K562 (cell line): ENCODE results near the gene FAM219B. TPM values are rescaled to one million over a fixed set of nuclear protein-coding genes. Genes with fewer than 3 reads are reported as not detected.

Experiments
- ARID2 ChIP-seq: fragments of 450-650 bp; IDR thresholded peaks from 2 replicates; pipeline ENCODE4 v1.6.1; 2017; ENCODE audit warnings: antibody characterized with exemption, mild to moderate bottlenecking
- BRD4 ChIP-seq: fragments of 200-600 bp; sonication (generic); IDR thresholded peaks from 2 replicates; pipeline ENCODE4 v1.6.1; 2017; ENCODE audit warnings: inconsistent platforms
- GATAD2B ChIP-seq: fragments of 450-650 bp; IDR thresholded peaks from 2 replicates; pipeline ENCODE4 v1.6.1; 2017; ENCODE audit warnings: mild to moderate bottlenecking, borderline replicate concordance
- GTF2F1 ChIP-seq: IDR thresholded peaks from 2 replicates; pipeline ENCODE4 v1.6.1; 2011; ENCODE audit warnings: low read depth, low read length, improper control_type of control experiment
- JUNB ChIP-seq: fragments of 450-650 bp; formaldehyde crosslinking; conservative IDR thresholded peaks from 2 replicates; pipeline ENCODE4 v1.4.0; 2020; ENCODE audit warnings: mild to moderate bottlenecking
- KAT8 ChIP-seq: fragments of 450-650 bp; IDR thresholded peaks from 2 replicates; pipeline ENCODE4 v1.6.1; 2016; ENCODE audit warnings: low read depth, mild to moderate bottlenecking
- KHSRP ChIP-seq: fragments of 450-650 bp; IDR thresholded peaks from 2 replicates; pipeline ENCODE4 v1.6.1; 2017
- NR2C2 ChIP-seq, 2 experiments: fragments of 200-800 bp in 1 of 2; sonication (Bioruptor generic) in 1 of 2; sonication (generic) in 1 of 2; formaldehyde crosslinking in 1 of 2; IDR thresholded peaks; 2 replicates each; pipeline versions ENCODE4 v1.6.1 to v1.8.0; 2016 to 2022; ENCODE audit warnings: mild to moderate bottlenecking in 1 of 2, missing compliant biosample characterization in 1 of 2, missing genetic modification characterization in 1 of 2, missing genetic modification reagents in 1 of 2
- PHF20 ChIP-seq: fragments of 450-650 bp; IDR thresholded peaks from 2 replicates; pipeline ENCODE4 v1.6.1; 2018; ENCODE audit not compliant: partially characterized antibody
- RFX5 ChIP-seq: IDR thresholded peaks from 2 replicates; pipeline ENCODE4 v1.6.1; 2011; ENCODE audit warnings: low read depth, mild to moderate bottlenecking, improper control_type of control experiment, low read length
- SP1 ChIP-seq: sonication (generic); formaldehyde crosslinking; IDR thresholded peaks from 2 replicates; pipeline ENCODE4 v1.8.1; 2022; ENCODE audit warnings: mild to moderate bottlenecking, missing genetic modification reagents
- TAF7 ChIP-seq: fragments of 450-650 bp; IDR thresholded peaks from 2 replicates; pipeline ENCODE4 v1.6.1; 2016; ENCODE audit warnings: missing genetic modification characterization, missing compliant biosample characterization
- TAF9B ChIP-seq: fragments of 450-650 bp; IDR thresholded peaks from 2 replicates; pipeline ENCODE4 v1.6.1; 2018; ENCODE audit warnings: mild to moderate bottlenecking; ENCODE audit not compliant: partially characterized antibody
- TBL1XR1 ChIP-seq, 2 experiments: IDR thresholded peaks; 2 replicates each; pipeline ENCODE4 v1.6.1; 2012; ENCODE audit warnings: improper control_type of control experiment in 2 of 2, low read length in 2 of 2, mild to moderate bottlenecking in 1 of 2
- YY1 ChIP-seq, 3 experiments: IDR thresholded peaks; 2 replicates each; pipeline ENCODE4 v1.6.1; 2011; ENCODE audit warnings: low read length in 2 of 3, mild to moderate bottlenecking in 2 of 3, moderate library complexity in 2 of 3, borderline replicate concordance in 1 of 3, control low read depth in 1 of 3, low read depth in 1 of 3; ENCODE audit not compliant: insufficient read depth in 3 of 3, insufficient replicate concordance in 2 of 3, control insufficient read depth in 1 of 3, insufficient read length in 1 of 3; ENCODE audit errors: extremely low read depth in 1 of 3
- ZBTB1 ChIP-seq: sonication (generic); formaldehyde crosslinking; IDR thresholded peaks from 2 replicates; pipeline ENCODE4 v1.8.1; 2023; ENCODE audit warnings: missing genetic modification reagents, low read depth, mild to moderate bottlenecking, borderline replicate concordance
- ZNF224 ChIP-seq: sonication (generic); formaldehyde crosslinking; IDR thresholded peaks from 2 replicates; pipeline ENCODE4 v1.8.0; 2022; ENCODE audit warnings: mild to moderate bottlenecking, missing genetic modification reagents
- ZNF384 ChIP-seq: IDR thresholded peaks from 2 replicates; pipeline ENCODE4 v1.6.1; 2012; ENCODE audit warnings: low read depth, low read length, improper control_type of control experiment
- ZNF75A ChIP-seq: fragments of 450-650 bp; formaldehyde crosslinking; IDR thresholded peaks from 2 replicates; pipeline ENCODE4 v1.4.0; 2020; ENCODE audit warnings: mild to moderate bottlenecking
- polyA plus RNA-seq, 8 experiments: library from polyadenylated mRNA; depleted of rRNA in 4 of 8; stranded (reverse) in 5 of 8; unstranded in 3 of 8; fragments of >200 nt; fragmentation: Nextera tagmentation in 2 of 8; fragmentation: Illumina TruSeq in 1 of 8; extraction: Ambion mirVana in 2 of 8; extraction: Trizol in 1 of 8; gene quantifications; 2 replicates each; pipeline versions ENCODE4 v1.2.1 to v1.2.3, GENCODE V29; 2011 to 2014; ENCODE audit warnings: inconsistent platforms in 1 of 8, missing spikeins in 1 of 8
- total RNA-seq, 7 experiments: library from RNA; depleted of rRNA in 6 of 7; stranded (reverse); fragments of >200 nt in 6 of 7; fragmentation: Illumina TruSeq in 2 of 7; extraction: Trizol in 2 of 7; gene quantifications; 2 replicates each; pipeline versions ENCODE4 v1.2.1 to v1.2.3, GENCODE V29; 2011 to 2021; ENCODE audit warnings: low replicate concordance in 1 of 7
- TF ChIP-seq, protein P1 (sequence below): sonication (generic); formaldehyde crosslinking; IDR thresholded peaks from 2 replicates; pipeline ENCODE4 v1.8.0; 2022; ENCODE audit warnings: mild to moderate bottlenecking, missing genetic modification reagents
- TF ChIP-seq, protein P2 (sequence below): fragments of 250-450 bp; sonication (Bioruptor Pico); IDR thresholded peaks from 2 replicates; pipeline ENCODE4 v1.5.0; 2021
- TF ChIP-seq, protein P3 (sequence below): IDR thresholded peaks from 2 replicates; pipeline ENCODE4 v1.6.1; 2011; ENCODE audit not compliant: insufficient read length; ENCODE audit errors: extremely low read depth
- TF ChIP-seq, protein P4 (sequence below): sonication (generic); formaldehyde crosslinking; IDR thresholded peaks from 2 replicates; pipeline ENCODE4 v1.8.0; 2022; ENCODE audit warnings: missing genetic modification reagents, mild to moderate bottlenecking, moderate library complexity, borderline replicate concordance
- TF ChIP-seq, protein P5 (sequence below): fragments of 250-450 bp; sonication (Bioruptor Pico); IDR thresholded peaks from 2 replicates; pipeline ENCODE4 v1.6.1; 2021; ENCODE audit warnings: mild to moderate bottlenecking

Gene FAM219B
- total and polyA plus RNA-seq, 9 of the 15 experiments (the other 6 are each of a cell fraction or from before 2014, with no cell fraction given), result 6.8 to 50.4 (median 29.4) TPM

DNA sequence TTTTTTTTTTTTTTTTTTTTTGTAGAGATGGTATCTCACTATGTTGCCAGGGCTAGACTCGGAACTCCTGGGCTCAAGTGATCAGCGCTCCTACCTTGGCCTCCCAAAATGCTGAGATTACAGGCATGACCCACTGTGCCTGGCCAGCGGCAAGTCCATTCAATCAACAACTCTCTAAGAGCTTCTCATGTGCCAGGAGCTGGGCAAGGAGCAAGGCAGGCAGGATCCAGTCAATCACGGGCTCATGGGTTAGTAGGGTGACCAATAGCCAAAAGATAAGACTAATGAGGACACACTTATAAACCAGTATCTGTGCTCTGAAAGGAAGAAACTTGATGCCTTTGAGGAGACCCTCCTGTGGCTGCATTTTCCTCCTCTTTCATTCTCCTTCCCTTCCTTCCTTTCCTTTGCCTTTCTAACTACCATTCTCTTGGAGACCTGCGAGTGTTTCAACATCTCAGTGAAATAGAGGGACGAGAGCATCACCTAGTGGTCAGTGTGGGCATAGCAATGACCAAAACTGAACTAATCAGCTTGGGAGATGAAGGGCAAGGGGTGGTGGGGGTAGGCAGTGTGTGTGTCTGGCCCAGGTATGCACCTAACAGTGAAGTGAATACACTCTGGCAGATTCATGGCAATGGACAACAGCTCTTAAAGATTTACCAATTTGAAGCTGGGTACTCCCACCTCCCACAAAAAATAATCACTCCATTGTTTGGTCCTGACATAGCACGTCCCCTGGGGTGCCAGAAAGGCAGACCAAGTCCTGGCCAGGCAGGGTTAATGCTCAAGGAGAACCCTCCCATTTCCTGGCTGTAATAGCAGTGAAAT lies 43.6 kb upstream of the FAM219B start (continued):
- TF ChIP-seq, protein P1, sequence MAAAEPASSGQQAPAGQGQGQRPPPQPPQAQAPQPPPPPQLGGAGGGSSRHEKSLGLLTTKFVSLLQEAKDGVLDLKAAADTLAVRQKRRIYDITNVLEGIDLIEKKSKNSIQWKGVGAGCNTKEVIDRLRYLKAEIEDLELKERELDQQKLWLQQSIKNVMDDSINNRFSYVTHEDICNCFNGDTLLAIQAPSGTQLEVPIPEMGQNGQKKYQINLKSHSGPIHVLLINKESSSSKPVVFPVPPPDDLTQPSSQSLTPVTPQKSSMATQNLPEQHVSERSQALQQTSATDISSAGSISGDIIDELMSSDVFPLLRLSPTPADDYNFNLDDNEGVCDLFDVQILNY (CRISPR knock-in tag), result peak; percentile 58; the same call in 1 of the 2 replicates
- peak; percentile 37; the same call in 1 of the 2 replicates for TF ChIP-seq NR2C2 (CRISPR knock-in tag; IDR thresholded peaks at IDR 0.05)
- no peak for TF ChIP-seq NR2C2 (tag; IDR thresholded peaks at IDR 0.05)
- TF ChIP-seq, protein P2, sequence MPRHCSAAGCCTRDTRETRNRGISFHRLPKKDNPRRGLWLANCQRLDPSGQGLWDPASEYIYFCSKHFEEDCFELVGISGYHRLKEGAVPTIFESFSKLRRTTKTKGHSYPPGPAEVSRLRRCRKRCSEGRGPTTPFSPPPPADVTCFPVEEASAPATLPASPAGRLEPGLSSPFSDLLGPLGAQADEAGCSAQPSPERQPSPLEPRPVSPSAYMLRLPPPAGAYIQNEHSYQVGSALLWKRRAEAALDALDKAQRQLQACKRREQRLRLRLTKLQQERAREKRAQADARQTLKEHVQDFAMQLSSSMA (CRISPR knock-in tag), result no peak
- no peak for TF ChIP-seq TAF7 (tag)
- TF ChIP-seq JUNB (CRISPR knock-in tag), result no peak
- TF ChIP-seq ZBTB1 (CRISPR knock-in tag), result no peak
- TF ChIP-seq KAT8, result no peak
- no peak for TF ChIP-seq PHF20
- no peak for TF ChIP-seq BRD4
- no peak for TF ChIP-seq ZNF75A (CRISPR knock-in tag)
- peak; percentile 43; the same call in 1 of the 2 replicates for TF ChIP-seq ARID2
- peak; percentile 83 for TF ChIP-seq ZNF384
- no peak for TF ChIP-seq ZNF224 (CRISPR knock-in tag)
- TF ChIP-seq, protein P3, sequence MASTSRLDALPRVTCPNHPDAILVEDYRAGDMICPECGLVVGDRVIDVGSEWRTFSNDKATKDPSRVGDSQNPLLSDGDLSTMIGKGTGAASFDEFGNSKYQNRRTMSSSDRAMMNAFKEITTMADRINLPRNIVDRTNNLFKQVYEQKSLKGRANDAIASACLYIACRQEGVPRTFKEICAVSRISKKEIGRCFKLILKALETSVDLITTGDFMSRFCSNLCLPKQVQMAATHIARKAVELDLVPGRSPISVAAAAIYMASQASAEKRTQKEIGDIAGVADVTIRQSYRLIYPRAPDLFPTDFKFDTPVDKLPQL, result no peak
- no peak for TF ChIP-seq RFX5
- TF ChIP-seq, protein P4, sequence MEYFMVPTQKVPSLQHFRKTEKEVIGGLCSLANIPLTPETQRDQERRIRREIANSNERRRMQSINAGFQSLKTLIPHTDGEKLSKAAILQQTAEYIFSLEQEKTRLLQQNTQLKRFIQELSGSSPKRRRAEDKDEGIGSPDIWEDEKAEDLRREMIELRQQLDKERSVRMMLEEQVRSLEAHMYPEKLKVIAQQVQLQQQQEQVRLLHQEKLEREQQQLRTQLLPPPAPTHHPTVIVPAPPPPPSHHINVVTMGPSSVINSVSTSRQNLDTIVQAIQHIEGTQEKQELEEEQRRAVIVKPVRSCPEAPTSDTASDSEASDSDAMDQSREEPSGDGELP (CRISPR knock-in tag), result no peak
- TF ChIP-seq, protein P5, sequence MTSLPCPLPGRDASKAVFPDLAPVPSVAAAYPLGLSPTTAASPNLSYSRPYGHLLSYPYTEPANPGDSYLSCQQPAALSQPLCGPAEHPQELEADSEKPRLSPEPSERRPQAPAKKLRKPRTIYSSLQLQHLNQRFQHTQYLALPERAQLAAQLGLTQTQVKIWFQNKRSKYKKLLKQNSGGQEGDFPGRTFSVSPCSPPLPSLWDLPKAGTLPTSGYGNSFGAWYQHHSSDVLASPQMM (CRISPR knock-in tag), result no peak
- no peak for TF ChIP-seq SP1 (CRISPR knock-in tag)
- TF ChIP-seq YY1 (IDR thresholded peaks at IDR 0.05; ENCODE audit: borderline replicate concordance in 1 of 3, control insufficient read depth in 1 of 3, extremely low read depth in 1 of 3, insufficient read depth in 3 of 3, insufficient read length in 1 of 3, insufficient replicate concordance in 2 of 3, low read depth in 1 of 3, low read length in 2 of 3), result peak in 1 of 3 experiments; percentile 17
- TF ChIP-seq GTF2F1, result no peak
- TF ChIP-seq GATAD2B, result no peak
- no peak for TF ChIP-seq TAF9B
- TF ChIP-seq TBL1XR1 (IDR thresholded peaks at IDR 0.05; ENCODE audit: low read length in 2 of 2), result no peak; a peak in 1 of 4 replicates
- TF ChIP-seq KHSRP, result no peak
